NCI-H345 (cell line): ENCODE measurements around the gene KCNE1.

ENCODE experiments used
- DNase-seq: peaks from one replicate; lab custom pipeline; 2025; lab: John Stamatoyannopoulos, UW

Gene KCNE1

DNA sequence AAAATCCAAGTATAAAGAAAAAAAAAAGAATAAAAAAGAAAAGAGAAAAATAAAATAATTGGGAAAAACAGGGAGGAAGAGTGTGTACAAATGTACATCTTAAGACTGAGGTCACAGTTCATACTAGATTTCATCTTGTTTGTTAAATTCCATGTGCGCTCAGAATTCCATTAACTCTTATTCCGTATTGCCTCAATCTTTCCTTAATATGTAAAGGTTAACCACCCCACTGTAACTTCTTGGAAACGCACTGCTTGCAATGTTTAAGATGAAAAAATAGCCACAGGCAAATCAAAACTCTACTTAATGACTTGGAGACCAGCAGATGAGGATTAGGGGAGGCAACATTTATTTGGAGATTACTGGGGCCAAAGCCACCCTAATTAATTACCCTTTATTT is 23.9 kb upstream of the KCNE1 start:
- DNase-seq, result no peak

DNA sequence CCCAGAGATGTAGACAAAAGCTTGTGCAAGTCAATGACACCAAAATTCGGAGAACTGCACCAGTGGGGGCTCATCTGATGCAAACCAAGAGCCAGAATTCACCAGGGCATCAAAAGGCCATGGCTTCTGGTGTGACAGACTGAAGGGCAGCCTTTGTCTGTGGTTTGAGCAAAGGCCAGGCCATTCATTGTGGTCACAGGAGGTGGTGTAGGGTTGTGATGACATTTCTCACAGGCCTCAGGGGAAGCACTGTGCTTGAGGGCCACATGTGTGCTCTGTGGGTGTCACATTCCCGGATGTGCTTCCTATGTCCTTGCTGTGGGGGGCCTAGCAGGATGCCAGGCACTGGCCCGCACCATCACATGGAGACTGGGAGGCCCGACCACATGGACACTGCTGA is 22.5 kb upstream of the KCNE1 start:
- DNase-seq, result no peak

DNA sequence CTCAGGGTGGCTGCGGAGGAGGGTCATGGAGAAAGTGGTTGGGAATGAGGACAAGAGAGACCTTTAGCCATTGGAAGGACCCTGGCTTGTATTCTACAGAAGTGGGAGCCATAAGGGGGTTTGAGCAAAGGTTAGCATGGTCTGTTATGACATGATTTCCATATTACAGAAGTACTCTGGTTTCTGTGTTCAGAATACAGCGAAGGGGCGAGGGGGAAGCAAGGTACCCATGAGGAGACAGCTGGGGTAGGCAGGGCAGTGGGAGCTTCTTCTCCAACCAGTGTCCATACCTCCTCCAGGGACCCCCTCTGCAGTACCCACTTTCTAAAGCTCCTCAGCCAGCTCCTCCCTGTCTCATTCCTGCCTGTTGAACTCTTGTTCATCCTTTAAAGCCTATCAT is 21.9 kb upstream of the KCNE1 start:
- DNase-seq, result no peak

DNA sequence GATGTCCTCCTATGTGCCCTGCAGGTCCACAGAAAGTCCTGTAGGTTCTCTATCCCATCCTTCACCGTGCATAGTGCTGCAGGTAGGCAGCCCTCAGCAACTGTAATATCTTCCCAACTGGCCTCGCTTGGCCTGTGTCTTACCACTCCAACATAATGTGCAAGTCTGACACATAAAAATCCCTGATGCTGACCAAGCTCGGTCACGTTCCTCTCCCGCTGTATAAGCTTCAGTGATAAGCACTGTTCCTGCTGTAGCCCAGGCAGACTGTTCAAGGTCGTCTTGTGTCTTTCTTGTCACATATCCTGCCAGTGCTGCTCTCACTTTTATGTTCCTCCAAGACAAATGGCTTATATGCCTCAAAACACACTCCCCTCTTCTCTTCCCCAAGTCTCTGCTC is 19.4 kb upstream of the KCNE1 start:
- no peak for DNase-seq

DNA sequence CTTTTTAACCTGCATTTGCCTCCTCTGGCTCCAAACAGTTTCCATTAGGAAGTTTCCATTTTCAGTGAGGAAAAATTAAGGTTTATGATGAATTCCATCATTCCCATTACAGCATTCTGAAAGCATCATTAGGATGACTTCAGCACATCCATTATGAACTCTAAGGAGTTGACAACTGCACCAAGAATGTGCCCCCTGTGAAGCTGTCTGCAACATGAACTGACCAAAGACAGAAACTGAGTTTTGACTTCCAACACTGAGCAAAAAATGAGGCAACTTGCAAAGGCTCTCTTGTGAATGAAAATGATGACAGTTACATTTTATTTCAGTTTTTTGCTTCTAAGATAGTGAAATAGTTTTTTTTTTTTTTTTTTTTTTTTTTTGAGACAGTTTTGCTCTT is 18.3 kb upstream of the KCNE1 start:
- DNase-seq, result no peak

DNA sequence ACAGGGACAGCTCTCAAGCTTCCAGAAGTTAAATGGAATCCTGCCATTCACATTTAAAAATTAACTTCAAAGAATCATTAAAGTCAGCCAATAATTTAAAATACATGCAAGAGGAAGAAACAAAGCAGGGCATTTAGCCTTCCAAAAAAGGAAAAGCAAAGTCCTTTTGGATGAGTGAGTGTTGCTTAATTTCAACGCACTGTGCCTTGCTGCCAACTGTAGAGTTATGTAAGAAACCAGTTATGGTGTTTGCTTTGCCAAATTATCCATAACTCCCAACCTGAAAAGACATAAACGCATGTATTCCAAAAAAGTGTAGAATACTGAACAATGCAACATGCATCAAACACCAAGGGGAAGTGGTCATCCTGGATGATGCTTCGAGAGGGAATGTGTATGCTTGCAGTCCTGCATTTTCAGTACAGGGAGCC is 16.1 kb upstream of the KCNE1 start:
- no peak for DNase-seq

DNA sequence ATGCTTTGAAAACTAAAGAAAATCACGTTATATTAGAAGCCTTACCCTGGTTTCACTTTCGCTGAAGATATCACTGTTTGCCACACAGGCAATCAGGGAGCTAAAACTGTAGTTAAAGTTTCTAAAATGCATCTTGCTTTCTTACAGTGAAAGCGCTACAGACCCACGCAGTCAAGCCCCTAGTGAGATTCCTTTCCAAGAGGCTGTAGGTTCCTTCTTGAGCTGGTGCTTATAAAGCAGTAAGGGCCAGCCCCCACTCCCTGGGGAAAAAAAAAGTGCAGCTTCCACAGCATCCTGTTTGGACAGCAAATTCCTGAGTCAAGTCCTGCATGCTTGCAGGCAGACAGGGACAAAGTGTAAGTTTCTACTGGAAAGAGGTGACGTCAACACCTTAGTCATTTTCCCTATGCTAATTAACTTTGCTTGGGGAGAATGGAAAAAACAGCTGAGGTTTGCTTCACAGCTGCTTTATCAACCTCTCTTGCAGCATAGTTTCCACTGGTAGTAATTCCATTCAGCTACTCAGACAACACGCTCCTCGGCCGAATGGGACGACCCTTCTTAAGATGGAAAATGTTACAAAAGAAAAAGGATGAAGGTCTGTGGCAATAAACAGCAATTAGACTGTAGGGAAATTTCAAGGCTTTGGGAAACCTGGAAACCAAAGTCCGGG is 14.7 kb upstream of the KCNE1 start:
- DNase-seq, result no peak

DNA sequence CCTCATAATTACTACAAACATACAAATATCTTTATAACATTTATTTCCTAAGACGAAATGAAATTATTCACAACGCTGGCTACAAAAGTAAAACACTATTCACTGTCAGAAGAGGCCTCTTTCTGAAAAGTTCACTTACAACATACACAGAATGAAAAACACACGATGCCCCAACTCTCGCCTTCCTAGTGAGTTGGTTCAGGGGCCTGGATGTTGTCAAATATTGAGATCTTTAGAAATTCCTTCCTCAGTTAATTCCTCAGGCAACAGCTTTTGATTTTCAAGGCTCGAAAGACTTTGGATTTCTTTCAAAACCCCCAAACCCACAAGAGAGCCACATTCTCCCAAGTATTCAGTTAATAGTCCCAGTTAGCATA is 14.2 kb upstream of the KCNE1 start:
- DNase-seq, result no peak

DNA sequence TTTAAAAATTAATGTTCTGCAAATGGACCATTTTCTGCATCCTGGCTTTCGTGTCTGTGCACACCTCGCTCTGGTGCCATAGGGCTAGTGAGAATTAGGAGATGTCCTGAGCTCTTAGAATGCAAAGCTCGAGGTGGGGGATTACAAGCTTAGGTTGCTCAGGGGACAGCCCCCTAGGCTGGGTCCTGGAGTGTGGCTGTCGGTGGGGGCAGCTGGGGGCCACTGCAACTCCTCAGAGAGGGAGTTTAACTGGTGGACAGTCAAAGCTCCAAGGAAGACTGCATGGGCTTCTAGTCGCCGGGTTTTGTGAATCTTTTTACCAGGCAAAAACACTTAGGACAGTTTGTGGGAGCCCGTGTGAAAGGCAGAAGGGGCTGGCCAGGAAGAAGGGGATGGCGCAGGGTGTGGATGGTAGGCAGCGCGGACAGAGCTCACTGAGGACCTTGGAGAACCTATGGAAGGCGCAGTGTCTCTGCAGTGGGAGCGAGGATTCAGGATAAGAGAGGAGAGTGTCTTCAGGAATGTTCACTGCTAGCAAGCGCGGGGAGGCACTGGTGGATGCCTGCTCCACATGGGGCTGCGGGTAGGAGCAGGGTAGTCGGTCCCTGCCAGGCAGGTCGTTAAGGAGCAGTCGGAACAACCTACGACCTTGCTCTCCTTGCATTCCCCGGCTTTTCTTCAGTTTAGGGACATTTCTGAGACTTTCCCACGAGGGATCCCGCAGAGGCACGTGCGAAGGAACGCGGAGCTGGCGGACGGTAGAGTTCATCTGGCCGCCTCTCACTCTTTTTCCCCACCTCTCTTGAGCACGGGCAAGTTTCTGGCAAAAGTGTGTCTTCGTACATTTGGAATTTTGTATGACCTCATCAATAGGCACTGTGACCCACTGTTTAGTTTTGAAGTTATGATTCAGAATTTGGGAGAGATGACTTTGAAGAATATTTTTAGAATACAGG is 12.9 kb upstream of the KCNE1 start:
- DNase-seq, result no peak

DNA sequence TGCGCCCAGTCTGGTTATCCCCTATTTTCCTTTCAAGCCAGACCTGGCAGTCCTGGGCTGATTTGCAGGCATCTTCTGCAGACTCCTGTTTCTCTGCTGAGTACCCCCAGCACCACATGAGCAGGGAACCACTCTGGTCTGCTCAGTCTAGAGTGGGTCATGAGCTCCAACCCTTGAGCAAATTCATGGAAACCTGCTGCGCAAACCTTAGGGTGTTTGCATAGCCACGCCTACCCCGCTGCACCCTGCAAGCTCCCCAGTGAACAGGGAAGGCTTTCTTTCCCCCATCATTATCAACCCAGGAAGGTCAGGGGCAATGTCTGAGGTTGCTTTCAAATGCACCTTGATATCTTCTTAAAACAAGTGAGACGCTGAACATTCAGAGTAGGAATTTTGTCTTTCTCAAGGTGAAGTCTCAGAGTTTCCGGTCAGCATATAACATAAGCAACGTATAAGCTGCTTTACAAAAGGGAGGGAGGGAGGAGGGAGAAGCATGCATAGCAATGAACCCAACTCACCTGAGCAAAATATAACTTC is 11.1 kb upstream of the KCNE1 start:
- DNase-seq, result no peak

DNA sequence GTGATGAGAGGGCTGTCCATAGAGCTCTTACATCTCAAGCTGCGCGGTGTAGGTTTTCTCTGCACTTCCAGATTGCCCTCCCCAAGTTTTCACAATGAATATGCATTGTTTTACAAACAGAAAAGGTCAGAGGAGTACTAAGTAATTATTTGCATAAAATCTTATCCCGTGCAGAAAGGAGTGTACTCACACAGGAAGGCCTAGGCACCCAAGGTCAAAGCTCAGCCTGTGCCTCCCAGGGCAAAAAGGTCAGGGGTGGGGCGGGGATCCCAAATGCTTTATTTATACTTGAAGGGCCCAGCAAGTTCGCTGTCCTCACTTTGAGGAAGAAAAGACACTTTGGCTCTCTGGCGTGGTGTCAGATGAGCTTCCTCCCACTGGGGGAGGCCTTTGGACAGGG is 10.3 kb upstream of the KCNE1 start:
- DNase-seq, result no peak

DNA sequence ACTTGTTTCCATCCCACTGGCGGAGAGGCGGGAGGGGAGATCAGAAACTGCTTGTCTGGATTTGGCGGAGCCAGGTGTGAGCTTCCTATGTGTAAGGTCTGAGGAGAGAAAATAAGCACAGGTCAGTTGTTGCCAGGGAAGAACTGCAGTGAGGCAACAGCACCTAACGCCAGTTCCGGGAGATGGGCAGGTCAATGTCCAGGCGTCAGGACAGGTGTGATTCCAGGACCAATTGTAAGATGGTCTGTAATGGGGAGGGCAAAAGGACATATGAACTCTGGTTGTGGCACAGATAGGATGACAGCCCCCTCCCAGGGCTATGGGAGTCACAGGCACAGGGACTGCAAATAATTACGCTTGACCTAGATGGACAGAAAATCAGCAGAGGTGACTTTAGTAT is 9.6 kb upstream of the KCNE1 start:
- DNase-seq, result no peak

DNA sequence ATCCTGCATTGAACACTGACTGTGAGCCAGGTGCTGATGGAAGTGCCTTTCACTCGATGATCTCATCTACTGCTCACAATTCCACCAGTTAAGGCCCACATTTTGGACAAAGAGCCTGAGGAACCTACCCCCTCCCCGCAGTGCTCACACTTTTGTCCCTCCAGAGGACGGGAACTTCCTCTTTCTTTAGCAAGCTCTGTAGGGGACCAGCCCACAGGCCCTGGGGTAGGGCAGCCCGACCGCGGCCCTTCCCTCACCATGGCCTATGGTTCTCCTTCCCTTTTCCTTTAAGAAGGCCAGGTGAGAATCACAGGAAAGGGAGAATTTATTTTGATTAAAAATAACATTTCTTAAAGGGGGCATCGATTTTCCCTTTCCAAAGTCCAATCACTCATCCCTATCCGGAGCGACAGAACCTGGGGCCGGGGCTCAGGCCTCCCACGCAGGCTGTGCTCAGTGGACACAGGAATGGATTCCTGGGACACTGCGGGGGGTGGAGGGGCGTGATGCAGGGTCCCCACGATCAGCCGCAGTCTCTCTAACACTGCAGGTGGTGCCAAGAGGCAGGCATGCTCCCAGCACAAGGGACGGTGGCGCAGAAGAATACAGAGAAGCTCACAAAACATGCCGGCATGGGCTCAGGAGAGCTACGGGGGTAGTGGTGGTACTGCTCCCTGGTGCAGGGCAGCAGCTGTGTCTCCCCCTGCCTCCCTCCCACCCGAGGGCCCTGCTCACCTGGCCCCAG is 8.9 kb upstream of the KCNE1 start:
- DNase-seq, result no peak

DNA sequence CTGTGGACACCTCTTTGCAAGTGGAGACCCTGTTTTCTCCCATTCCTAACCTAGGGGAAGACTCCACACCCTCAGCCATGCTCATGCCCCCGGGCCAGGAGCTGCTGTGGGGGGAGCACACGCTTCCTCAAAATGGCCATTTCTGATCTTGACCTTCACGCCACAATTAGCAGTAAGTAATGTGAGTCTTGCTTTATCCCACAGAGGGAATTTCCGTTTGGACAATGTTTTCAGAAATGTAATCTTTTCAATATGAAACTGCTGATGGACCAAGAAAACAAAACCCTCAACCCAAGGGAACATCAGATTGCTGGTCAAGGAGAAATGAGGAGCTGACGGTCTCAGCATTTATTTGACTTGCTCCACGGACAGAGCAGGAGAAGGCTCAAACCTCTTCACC is 8.3 kb upstream of the KCNE1 start:
- no peak for DNase-seq

DNA sequence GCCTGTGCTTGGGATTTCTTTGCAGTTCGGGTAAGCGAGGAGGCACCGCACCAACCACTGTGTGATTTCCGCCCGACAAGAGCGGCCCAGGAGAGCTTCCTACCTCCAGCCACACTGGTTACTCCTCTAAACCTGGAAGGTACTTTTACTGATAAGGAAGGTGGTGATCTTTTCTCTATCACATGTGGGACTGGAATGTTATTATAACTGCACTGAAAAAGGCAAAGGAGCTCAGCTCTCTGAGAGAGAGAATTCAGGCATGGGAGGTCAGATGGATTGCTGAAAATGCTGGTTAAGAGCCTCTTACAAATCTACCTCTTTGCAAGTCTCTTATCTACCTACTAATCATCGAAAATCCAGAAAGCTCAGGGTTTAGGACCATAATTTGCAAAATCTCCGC is 7.7 kb upstream of the KCNE1 start:
- DNase-seq, result no peak

DNA sequence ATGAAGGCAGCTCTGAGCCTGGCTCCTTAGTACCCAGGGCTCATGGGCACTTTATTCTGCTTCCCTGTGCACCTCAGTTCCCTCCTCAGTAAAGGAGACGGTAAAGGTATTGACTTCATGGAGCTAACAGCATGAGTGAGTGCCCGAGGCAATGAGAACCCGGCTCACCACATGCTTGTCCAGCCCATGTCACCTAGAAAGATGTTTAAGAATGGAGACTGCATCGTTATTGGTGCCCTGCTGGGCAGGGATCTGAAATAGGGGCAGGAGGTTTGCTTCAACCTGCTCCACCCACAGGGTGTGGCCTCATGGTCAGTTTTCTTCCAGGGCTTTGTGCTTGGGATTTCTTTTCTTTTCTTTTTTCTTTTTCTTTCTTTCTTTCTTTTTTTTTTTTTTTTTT is 7.0 kb upstream of the KCNE1 start:
- no peak for DNase-seq

DNA sequence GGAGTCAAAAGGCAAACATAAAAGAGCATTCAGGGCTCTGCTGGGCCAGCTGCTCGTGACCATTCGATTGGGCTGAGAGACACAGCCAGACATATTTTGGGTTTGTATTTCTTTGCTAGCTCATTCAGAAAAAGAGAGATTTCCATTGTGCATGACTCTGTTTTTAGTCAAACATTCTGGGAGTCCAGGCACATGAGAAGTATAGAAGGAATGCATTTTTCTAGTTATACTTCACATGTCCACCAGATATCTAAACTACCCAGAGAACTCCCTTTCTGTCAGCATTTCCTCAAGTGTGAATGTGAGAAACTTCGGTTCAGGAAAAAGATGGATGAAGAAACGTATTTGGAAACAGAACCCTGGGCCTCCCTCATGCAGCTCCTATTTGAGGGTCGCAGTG is 6.3 kb upstream of the KCNE1 start:
- no peak for DNase-seq

DNA sequence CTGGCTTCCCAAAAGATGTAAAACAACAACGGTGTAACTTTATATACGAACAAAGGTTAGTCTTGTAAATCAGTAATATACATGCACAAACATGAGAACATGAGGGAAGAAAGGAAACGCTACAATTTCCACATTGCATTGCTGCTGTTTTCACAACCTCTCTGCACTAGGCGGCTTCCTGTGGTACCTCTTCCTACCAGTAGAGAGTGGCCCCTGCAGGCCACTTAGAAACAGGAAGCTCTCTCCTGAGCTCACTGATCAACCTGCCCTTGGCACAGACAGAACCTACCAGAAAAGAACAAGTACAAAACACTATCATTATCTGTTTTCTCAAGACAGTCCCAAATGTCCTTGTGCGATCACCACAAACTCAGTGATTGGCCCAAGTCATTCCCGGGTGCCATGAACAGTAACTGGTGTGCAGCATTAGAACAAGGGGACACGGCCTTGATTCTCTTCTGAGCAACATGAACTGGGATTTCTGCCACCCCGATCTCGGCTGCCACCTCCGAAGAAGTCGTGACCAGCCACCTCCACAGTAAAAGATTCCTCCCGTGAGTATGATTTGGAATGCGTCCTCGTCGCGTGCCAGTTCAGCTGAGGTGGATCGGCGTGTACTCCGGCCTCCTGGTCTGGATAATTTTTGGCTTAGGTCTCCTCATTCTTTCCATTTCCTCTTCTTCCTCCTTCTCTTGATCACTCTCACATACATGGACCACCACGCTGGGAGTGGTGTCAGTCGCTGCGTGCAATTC is 5.7 kb upstream of the KCNE1 start:
- no peak for DNase-seq

DNA sequence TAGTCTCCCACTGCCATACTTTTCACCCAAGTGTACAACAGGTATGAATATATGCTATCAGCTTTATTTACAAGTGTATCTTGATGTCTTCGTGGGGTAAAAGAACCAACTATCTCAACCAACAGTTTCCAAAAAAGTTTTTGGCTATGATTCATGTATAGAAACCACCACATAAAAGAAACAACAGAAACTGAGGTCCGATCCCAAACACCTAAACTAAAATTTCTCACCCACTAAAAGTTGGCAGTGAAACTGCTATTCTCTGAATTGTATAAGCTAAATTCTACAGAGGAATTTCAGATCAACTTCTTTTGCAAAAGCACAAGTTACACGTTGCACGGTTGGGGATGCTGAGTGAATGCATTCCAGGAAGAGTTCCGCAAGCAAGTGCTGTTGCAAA is 5.0 kb upstream of the KCNE1 start:
- DNase-seq, result no peak

DNA sequence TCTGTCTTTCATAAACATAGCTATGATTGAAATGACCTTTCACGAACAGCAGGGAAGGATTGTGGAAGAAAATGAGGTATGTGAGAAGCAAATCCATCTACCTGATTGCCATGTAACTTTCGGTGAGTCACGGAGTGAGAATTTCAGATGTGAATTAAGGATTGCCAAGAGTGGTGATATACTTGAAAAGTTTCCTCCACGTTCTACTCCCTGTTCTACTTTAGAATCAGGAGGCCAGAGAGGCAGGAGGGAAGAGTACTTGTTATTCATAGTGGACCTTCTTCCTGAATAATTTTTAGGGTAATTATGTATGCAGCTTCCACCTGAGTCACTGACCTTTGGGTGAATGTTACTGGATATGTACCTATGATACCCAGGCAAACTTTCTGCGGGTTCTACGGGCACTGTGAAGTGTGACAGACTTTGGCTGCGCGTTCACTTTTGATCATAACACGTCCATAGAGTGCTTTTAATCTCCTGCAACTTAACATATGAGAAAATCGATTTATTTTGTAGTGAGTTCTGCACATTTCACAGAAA is 2.6 kb upstream of the KCNE1 start:
- DNase-seq, result no peak

DNA sequence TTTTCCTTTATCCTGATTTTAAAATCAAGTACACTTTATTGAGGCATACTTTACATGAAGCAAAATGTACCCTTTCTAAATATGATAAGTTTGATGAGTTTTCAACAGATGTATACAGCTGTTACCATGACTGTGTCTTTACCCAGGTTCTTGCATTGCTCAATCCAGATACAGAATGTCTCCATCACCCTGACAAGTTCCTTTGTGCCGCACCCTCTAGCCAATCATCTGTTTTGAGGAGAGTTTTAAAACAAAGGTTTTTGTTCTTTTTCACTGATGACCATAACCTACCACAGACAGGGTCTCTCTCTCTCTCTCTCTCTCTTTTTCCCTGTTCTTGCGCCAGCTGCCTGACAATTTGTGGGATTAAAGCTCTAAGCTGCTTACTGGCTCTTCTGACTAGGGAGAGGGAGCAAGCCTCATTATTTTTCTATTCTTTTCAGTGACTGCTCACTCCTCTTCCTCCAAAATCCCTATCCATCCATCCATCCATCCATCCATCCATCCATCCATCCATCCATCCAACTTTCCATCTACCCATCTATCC is 1.2 kb upstream of the KCNE1 start:
- DNase-seq, result no peak
